HL-60/S4 (cell line): Measurements from ENCODE around the gene PBRM1.

Experiments
- in situ Hi-C: fragments of 300-500 bp; cut with MboI; formaldehyde crosslinking; loops from 2 replicates; pipeline ENCODE4 v1.14.3; 2022; ENCODE audit warnings: low sequenced_read_pairs

Gene PBRM1

DNA sequence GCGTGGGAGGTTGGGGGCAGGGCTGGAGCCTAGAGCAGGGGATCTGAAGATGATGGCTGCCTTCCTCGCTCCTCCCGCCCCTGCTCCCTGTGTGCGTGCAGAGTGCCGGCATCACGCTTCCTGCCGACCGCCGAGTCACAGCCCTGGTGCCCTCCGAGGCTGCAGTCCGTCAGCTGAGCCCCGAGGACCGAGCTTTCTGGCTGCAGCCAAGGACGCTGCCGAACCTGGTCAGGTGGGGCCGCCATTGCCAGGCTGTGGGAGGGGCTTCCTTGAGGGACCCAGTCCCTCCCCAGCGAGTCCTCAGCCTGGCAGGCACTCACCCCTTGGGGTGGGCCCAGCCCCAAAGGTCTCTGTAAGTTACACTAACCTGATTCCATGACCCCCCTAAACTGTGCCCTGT, 173.0 kb downstream of the PBRM1 start:
- in situ Hi-C loops, result no loop called here

DNA sequence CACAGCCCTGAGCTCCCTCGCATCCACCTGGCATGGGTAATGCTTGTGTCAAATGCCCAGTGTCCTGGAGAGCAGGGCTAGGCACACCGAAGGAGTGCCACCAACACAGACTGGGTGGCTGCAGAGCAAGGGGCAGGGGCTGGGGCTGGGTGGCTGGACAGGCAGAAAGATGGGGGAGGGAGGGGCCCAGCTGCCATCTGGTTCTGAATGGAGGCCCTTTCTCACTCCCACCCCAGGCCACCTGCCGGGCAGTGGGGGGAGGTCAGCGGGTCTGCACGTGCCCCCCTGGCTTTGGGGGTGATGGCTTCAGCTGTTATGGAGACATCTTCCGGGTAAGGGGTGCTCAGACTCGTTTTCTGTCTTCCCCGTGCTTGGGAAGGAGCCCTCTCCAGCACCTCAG, 173.6 kb downstream of the PBRM1 start:
- in situ Hi-C loops, result no loop called here

- in situ Hi-C loops, result no loop called here
These were observed 174.2 kb downstream of the PBRM1 start for GRCh38 chr3:52511509-52511908.

GRCh38 chr3:52509753-52510328, 175.9 kb downstream of the PBRM1 start:
- in situ Hi-C loops, result no loop called here

- in situ Hi-C loops, result no loop called here
These were observed 178.4 kb downstream of the PBRM1 start for GRCh38 chr3:52507359-52507758.

GRCh38 chr3:52506266-52506966, 179.3 kb downstream of the PBRM1 start:
- in situ Hi-C loops, result no loop called here

DNA sequence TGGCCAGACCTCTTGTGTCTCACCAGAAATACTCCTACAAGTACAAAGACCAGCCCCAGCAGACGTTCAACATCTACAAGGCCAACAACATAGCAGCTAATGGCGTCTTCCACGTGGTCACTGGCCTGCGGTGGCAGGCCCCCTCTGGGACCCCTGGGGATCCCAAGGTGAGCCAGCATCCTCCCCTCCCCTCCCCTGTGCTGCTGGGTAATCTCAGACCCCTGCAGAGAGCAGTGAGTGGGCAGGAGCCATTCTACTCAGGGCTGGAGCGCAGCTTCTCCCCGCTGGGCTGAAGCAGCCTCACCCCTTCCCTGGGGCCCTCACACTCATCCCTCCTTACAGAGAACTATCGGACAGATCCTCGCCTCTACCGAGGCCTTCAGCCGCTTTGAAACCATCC, 180.7 kb downstream of the PBRM1 start:
- in situ Hi-C loops, result no loop called here

DNA sequence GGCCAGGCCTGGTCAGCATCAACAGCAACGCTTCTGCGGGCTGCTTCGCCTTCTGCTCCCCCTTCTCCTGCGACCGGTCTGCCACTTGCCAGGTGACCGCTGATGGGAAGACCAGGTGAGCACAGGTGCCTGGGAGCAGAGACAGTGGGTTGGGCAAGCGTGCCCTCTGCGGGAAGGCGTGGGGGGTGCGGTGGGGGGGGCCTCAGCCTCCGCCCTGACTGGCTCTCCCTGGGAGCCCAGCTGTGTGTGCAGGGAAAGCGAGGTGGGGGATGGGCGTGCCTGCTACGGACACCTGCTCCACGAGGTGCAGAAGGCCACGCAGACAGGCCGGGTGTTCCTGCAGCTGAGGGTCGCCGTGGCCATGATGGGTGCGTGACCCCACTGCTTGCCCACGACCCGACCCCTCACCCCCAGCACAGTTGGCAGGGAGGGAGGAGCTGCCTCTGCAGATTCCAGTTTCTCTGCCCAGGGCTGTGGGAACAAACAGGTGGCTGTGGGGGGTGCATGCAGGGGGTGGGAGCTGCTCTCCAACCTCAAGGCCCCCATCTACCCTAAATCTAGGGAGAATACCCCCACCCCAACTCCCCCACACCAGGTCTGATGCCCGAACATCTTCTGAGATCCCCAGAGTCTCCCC, 181.8 kb downstream of the PBRM1 start:
- in situ Hi-C loops, result no loop called here

- in situ Hi-C loops, result no loop called here
These were observed 182.8 kb downstream of the PBRM1 start for GRCh38 chr3:52502808-52503350.

DNA sequence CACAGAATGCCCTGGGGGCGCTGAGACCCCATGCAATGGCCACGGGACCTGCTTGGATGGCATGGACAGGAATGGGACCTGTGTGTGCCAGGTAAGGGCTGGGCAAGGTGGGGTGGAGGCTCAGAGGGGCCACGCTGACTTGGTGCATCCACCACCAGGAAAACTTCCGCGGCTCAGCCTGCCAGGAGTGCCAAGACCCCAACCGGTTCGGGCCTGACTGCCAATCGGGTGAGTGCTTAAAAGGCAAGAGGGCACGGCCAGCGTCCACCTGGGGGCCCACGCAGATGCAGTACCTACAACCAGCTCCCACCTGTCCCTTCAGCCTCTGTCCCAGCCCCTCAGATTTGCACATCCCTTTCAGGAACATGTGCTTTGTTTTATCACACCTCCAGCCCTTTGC, 183.7 kb downstream of the PBRM1 start:
- in situ Hi-C loops, result no loop called here

DNA sequence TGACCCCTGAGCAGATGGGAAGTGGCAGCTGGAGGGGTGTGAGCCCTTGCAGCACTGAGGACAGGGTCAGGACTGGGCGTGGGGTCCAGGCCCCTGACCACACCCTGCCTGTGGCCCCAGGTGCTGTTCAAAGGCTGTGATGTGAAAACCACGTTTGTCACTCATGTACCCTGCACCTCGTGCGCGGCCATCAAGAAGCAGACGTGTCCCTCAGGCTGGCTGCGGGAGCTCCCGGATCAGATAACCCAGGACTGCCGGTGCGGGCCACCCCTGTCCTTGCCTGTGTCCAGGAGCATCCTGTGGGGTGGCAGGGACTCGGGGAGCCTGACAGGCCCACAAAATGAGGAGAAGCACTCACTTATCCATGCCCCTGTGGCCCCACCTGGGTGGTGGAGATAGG, 184.7 kb downstream of the PBRM1 start:
- in situ Hi-C loops, result no loop called here

- in situ Hi-C loops, result no loop called here
These were observed 187.3 kb downstream of the PBRM1 start for GRCh38 chr3:52498137-52499054.

DNA sequence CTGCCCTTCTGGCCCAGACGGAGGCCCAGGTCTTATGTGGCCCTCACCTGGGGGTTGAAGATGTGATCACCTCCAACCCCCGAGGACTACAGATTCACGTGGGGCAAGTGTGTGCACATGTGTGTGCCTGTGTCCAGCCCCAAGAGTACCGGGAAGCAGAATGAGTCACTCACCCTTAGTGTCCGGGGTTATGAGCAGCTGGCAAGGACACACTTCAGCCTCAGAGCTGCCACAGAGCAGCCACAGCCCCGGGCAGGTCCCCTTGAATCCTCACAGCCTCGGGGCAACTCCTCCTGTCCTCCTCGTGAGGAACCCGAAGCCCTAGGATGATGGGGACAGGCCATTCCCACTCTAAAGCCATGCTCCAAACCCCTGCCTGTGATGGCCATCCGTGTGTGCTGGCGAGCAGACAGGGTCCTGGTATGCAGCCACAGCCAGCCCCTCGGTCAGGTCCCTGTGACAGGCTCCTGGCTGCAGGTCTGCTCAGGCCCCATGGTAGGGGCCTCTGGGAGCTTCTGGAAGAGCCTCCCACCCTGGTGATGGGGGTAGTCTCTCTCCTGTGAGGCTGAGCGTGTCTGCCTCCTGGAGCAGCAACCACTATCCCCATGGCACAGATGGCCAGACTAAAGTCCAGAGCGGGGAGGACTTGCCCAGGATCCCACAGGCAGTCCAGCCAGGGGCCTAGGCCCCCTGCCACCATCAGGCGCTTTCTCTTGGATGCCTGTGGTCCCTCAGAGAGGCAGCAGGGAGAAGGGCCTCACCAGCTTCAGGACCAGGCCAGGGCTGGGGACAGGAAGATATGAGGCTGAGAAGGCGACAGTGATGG, 189.7 kb downstream of the PBRM1 start:
- in situ Hi-C loops, result no loop called here
